Measurements from ENCODE around the gene CDH4.

CDH4 gene

DNA sequence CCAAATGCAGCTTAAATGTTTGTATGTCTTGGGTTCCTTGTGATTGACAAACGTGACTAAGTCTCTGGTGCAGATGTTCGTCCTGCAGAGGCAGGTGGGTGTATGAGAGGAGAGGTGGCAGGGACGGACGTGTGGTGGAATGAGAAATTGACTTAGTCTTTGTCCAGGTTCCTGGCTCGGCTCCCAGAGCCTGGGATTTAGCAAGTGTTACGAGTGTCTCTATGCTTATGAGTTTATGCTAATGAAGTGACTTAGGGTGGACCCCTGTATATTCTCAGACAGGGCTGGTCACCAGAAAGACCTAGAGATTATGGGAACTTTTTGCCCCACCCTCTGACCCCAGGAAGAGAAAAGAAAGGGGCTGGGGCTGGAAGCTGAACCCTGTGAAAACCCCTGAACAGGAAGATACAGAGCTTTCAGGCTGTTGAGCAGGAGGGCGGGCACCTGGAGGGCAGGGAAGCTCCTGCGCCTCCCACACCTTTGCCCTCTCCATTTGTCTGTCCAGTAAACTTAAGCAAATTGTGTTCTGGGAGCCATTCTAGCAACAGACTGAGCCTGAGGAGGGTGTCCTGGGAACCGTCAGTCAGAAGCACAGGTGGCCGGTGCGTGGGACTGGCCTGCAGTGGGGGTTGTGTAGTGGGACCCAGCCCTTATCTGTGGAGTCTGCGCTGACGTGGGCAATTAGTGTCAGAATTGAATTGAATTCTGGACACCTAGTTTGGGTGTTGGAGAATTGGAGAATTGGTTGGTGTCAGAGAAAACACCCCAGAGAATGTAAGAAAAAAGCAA lies 362.1 kb downstream of the CDH4 start:
- DNase-seq (ENCODE audit: extremely low read depth in 1 of 2, low read depth in 1 of 2): no peak

DNA sequence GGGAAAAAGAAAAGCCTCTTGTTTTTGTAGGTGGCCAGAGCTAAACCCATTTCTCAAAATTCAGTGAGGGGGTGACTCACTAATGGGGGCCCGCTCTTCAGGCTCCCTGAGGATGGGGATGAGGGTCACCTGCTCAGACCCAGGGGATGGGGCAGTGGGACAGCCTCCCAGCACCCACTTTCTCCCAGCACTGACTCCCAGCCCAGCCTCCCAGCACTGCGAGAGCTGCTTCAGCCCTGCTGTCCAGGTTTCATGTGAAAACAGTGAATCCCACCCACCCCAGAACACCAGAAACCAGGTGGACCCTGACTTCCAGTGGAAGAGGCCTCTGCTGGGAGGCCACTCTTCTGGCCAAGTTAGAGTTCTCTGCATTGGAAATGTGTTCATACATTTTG lies 362.6 kb downstream of the CDH4 start:
- DNase-seq (ENCODE audit: extremely low read depth in 1 of 2, low read depth in 1 of 2): no peak

DNA sequence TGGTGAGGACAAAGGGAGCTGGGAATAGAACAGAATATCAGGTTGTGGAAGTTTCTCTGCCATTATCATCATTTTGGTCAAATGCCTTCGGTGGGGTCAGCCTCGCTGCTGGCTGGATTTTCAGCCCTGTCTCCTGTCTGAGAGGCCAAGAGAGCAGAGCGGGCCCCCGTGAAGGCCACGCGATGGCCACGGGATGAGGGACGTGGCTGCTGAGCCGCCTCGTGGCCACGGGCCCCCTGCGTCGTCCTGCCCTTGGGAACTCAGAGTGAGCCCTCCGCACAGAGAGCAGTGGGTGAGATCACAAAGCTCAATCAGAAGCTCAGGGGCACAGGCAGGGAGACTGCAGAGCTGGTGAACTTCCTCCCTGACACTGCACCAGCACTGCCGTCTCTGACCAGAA lies 363.7 kb downstream of the CDH4 start:
- DNase-seq (ENCODE audit: extremely low read depth in 1 of 2, low read depth in 1 of 2): no peak

DNA sequence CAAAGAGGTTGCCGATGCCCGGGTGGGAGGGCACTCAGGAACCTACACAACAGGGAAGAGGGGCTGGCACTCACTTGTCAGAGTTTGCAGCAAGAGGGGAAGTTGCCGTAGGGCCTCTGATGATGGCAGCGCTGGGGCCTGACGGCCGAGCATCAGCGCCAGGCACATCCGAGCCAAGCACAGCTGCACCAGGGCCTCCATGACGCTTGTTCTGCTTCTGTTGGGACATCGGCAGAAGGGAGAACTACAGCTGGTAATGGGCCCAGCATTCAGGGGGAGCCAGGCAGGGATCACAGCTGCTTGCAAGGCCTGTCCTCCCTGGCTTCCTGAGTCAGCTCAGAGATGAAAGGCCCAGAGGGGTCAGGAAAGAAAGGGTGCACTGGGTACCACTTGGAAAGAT lies 367.7 kb downstream of the CDH4 start:
- no peak for DNase-seq (ENCODE audit: extremely low read depth in 1 of 2, low read depth in 1 of 2)

DNA sequence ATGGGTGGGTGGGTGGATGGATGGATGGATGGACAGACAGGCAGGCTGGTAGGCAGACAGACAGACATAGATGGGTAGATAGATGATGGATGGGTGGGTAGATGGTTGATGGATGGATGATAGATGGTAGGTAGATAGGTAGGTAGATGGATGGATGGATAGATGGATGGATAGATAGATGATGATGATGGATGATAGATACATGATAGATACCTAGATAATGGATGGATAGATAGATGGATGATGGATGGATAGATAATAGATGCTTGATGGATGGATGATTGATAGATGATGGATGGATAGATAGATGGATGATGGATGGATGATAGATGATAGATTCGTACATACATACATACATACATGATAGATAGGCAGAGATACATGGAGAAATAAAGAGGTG lies 368.1 kb downstream of the CDH4 start:
- no peak for DNase-seq (ENCODE audit: extremely low read depth in 1 of 2, low read depth in 1 of 2)

DNA sequence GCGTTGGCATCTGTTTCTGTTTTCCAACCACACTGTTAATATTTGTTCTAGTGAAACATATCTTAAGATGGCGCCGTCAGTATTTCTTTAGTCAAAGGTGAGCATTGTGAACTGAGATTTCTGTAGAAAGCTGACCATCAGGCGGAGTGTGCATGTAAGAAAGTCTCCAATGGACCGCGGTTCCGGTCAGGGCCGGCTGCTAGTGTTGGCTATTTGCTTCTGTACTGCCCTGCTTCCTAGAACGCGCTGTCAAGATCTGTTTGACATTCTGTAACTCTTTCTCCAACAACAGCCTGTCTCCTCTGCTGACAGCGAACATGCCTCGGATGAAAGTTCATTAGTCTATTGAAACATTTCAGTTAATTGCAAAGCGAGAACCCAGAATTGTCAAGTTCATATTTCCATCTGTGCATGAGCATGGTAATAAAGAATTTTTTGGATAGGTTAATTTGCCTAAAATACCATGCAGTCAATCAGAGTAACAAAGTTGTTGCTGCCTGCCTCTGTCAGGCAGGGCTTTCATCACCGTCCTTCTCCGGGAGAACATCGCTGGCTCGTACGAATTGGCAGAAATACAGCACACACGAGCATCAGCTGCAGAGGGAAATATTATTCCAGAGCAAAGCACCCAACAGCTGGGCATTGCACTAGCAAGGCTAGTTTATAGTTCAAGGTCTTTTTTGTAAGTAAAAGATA lies 369.1 kb downstream of the CDH4 start:
- no peak for DNase-seq (ENCODE audit: extremely low read depth in 1 of 2, low read depth in 1 of 2)

DNA sequence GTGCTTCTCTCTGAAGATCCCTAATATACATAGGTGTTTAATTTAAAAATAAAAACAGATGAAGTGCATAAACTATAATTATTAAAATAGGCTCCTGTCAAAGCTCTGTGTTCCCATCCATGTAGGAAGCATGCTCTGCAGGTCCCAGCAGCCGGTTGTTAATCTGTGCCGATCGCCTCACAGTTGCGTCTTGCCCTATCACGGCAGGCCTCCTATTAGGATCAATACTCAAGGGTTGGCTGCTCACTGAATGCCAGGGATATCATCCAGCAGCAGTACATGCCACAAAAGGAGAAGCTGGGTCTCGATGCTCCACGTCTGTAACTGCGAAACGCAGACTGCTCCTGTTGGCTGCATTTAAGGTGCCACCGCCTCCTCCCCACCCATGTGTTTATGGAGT lies 369.8 kb downstream of the CDH4 start:
- DNase-seq (ENCODE audit: extremely low read depth in 1 of 2, low read depth in 1 of 2): no peak

DNA sequence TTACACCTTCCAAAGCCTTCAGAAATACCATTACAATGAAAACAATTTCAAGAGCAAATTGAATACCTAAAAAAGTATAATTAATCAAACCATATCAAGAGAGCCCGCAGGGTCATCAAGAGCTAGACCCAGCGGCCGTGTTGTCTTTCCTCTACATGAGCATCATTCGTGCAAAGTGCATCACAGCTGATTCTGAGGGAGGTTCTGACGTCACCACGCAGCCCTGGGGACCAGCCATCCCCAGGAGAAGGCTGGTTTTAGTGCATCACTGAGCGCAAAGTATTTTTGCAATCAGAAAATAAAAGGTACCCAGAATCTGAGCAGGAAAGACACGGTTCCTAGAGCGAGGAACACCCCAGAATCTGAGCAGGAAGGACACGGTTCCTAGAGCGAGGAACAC lies 371.4 kb downstream of the CDH4 start:
- DNase-seq (ENCODE audit: extremely low read depth in 1 of 2, low read depth in 1 of 2): no peak

DNA sequence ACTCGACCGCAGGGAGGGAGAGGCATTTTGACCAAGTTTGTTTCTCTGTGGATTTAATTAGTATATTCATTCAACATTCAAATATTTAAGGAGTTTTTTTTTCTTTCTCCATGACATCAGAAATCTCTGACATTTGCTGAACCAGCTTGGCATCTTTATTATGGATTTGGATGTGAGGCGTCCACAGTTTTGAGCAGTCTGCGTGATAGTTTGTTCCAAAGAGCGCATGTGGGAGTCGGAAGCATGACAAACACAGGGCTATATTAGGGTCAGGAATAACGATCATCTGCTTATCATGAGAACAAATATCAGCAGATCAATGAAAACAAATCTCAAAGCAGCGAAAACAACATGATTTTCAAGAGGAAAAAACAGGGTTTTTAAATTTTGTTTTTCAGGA lies 373.2 kb downstream of the CDH4 start:
- DNase-seq (ENCODE audit: extremely low read depth in 1 of 2, low read depth in 1 of 2): no peak

DNA sequence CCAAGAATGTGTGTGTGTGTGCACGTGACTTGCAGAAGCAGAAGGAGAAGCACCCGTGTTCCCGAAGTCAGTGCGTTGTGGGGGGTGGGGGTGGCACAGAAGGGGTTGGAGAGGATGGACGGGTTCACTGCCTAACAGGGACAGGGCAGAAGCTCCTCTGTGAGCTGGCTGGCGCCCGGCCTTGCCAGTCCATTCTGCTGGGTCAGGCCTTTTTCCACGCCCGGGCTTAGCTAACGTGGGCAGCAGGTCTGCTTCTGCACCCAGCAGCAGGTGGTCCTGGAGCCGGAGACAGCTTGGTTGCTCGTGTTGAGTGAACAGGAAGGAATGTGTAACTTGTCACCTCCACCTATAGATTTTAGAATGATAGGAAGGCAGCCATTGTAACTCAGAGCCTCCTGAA lies 374.4 kb downstream of the CDH4 start:
- DNase-seq (ENCODE audit: extremely low read depth in 1 of 2, low read depth in 1 of 2): no peak

DNA sequence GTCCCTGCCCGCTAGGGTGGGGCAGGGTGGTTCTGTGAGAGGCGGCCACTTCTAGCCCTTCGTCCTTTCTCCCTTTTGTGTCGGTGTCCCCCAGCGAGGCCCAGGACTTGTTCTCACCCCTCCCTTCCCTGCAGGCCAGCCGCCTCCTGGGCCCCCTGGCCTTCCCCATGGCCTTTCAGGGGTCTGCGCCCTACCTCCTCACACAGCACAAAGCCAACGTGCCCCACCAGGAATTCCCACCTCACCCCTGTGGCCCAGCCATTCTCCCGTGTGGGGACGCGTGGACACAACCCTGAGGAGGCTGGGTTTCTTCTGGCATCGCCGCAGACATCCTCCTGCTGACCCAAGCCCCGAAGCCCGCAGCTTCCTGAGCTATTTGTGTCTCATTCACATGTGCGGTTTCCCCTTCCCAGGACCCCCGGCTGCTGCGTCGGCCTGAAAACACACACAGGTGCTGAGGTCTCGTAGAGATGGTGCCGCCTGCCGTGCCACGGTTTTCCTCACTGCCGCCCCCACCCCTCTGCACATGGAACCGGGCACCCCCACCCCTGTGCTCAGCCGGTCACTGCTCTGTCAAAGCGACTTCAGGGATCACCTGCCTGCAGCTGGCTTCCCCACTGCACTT lies 375.8 kb downstream of the CDH4 start:
- DNase-seq (ENCODE audit: extremely low read depth in 1 of 2, low read depth in 1 of 2): no peak

DNA sequence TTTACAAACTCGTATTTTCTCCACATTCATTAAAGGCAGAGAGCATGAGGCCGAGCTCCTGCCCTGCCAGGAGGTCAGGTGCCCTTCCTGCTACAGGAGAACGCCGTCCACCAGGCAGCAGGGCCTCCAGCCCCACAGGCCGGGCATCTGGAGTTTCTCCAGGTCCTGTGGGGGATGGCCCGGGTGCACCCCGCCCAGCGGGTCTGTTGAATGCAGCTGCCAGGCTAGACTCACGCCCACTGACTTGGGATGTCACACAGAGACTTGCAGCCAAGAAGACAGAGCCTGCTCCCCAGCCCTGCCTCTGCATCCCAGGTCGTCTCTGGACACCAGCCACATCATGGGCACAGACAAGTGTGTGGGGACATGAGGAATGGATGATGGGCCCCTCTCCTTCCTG lies 376.4 kb downstream of the CDH4 start:
- no peak for DNase-seq (ENCODE audit: extremely low read depth in 1 of 2, low read depth in 1 of 2)

DNA sequence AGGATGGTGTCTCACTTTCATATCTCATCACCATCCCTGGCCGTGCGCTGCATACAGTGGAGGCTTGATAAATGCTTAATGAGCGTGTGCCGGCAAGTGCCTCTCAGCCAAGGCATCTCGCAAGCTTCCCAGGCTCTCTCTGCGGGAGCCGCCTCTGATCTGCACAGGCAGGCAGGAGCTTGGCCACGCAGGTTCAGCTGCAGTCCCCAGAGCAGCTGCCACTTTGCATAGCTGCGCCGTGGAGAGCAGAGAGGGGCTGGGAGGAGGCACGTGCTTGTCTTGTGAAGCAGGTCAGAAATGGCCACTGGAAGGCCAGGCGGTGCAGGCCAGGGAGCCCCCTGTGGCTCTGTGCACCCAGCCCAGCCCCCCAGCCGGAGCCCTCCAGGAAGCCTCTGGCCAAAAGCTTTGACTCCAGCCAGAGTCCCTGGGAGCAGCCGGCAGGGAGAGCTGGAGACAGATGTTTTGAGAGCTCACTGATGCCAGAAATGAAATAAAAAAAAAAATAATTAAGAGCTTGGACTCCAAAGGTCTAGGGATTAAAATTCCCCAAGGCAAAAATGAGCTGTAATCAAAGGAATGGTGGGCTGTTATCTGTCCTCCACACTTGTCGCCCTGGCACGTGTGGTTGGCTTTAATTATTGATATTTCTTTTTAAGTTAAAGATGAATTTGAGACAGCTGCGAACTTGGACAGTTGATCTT lies 377.0 kb downstream of the CDH4 start:
- no peak for DNase-seq (ENCODE audit: extremely low read depth in 1 of 2, low read depth in 1 of 2)

DNA sequence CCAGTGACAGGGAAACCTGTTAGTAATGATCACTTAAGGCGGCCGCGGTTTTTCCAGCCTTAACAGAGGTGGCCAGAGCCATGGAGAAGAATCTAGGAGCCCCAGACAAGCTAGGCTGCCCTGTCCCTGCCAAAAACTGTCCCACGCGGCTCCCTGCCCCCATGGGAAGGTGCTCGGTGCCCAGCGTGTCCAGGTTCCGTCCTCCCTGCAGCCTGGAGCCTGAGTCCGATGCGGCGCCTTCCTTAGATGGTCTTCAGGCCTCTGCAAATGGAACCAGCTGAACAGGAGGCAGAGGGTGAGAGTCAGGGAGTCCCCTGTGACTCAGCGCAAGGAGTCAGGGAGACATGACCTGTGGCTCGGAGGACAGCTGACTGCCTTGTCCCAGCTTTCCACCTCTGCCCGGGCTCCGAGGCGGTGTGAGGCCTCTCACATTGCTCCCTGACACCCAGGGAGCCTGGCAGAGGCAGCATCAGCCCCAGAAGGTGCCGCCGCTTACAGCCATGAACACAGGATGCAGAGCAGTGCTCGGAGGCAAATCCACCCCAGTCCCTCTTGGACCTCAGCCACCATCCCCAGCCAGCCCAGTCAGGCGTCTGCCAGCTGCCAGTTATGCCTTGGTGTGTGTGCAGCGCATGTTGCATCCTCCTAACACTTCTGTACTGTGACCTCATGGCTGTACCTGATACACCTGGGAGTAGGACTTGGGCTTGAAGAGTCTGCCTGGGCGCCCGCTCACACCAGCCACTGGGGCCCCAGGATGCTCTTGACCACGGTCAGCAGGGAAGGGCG lies 377.7 kb downstream of the CDH4 start:
- no peak for DNase-seq (ENCODE audit: extremely low read depth in 1 of 2, low read depth in 1 of 2)

DNA sequence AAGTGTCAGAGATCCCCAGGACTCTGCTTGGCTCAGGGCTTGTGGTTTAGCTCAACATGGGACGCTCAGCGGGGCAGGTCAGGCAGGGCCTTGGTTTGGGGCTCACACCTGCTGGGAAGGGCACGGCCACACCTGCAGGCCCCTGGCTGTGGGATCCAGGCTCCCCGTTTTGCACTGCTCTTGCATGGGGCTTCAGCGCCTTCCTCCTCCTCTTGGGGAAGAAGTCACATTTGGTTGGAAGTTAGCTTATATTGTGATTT lies 378.3 kb downstream of the CDH4 start:
- no peak for DNase-seq (ENCODE audit: extremely low read depth in 1 of 2, low read depth in 1 of 2)

DNA sequence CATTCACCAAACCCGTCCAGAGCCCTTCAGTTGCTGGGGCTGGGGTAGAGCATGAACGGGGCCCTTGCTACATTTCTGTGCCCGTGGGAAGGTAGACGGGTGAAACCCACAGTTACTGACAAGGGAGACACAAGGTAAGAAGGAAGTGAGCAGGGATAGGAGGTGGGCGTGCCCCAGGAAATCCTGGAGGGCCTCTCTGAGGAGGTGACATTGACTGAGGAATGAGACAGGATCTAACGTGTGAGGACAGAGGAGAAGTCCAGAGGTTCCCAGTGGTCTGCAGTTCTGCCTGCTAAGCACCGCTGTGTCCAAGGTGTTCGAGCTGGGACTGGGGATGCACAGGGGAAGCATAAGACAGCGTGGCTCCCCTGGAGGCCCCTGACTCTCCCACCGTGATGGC lies 378.8 kb downstream of the CDH4 start:
- DNase-seq (ENCODE audit: extremely low read depth in 1 of 2, low read depth in 1 of 2): no peak

DNA sequence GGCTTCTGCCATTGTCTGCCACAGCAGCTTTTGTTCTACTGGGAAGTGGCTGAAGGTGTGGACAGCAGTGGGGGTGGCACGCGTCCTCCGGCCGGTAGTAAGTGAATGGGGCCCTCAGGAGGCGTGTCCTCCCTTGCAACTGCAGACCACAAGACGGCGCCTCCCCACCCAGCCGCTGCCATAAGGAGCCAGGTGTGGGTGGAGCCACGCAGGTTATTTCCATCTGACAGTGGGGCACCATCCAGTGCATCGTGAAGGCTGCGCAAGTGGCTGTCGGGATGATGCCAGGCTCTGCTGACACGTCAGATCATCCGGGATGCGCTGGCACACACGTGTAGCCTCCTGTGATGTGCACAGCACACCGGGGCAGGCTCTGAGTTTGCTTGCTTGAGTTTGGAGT lies 379.7 kb downstream of the CDH4 start:
- no peak for DNase-seq (ENCODE audit: extremely low read depth in 1 of 2, low read depth in 1 of 2)

DNA sequence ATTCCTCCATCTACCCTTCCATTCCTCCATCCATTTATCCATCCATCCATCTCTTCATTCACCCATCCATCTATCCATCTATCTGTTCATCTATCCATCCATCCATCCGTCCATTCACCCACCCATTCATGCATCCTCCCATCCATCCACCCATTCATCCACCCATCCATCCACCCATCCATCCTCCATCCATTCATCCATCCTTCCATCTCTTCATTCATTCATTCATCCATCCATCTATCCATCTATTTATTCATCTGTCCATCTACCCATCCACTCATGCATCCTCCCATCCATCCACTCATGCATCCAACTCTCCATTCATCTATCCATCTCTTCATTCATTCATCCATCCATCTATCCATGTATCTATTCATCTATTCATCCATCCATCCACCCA lies 380.9 kb downstream of the CDH4 start:
- DNase-seq (ENCODE audit: extremely low read depth in 1 of 2, low read depth in 1 of 2): no peak

DNA sequence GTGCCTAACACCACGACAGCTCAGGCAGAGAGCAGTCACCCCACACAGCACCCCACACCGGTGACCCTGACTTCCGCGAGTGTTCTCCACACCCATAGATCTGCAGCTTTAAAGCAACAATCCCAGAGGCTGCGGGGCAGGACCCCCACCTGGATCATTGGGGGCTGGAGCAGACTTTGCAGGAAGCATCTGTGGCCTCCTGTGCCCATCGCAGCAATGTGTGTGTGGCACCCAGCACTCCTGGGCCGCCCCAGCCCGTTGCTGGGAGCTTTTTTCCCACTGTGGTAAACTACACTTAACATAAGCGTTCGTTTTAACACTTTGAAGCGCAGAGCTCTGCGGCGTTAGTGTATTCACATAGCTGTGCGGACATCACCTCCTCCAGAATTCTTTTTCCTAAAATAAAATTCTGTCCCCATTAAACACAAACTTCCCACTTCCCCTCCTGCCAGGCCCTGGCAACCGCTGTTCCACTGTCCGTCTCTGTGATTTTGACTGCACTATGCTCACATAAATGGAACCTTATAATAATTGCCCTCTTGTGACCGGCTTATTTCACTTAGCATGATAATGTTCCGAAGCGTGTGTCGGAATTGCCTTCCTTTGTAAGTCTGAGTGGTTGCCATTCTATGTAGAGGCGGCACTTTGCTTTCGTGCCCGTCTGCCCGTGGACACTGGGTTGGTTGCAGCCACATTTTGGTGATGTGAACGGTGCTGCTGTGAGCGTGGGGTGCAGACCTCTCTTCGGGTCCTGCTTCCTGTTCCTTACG lies 382.5 kb downstream of the CDH4 start:
- DNase-seq (ENCODE audit: extremely low read depth in 1 of 2, low read depth in 1 of 2): no peak

DNA sequence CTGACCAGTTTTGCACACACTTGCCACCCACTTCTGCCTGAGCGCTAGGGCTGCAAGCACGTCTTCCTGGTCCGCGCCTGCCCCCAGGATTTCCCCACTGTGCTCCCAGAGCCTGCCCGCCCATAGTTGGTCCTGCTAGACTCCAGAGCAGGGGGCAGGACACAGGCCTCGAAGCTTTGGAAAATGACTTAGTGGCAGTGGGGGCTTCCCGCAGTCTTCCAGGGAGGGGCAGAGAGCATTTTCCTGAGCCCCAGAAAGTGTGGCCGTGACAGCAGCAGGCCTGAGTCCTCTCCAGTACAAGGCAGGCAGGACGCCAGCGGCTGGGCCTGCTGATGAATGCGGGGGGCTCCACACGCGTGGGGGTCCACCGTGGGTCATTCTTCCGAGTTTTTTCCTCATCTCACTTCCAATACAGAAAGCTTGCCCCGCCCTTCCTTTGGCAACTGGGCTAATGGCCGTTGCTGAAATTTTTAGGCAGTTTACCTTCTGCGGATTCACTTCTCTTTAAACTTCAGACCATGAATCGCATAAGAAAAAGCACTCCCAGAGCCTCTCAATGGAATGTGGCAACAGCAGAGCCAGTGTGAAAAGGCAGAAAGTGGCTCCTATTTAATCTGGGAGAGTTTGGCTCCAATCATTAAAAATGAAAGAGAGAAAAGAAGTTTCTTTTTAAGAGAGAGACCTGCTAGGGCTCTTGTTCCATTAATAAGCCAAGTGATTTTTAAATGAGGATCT lies 383.8 kb downstream of the CDH4 start:
- DNase-seq (ENCODE audit: extremely low read depth in 1 of 2, low read depth in 1 of 2): no peak

All from activated CD8-positive, alpha-beta memory T cell treated with anti-CD3 and anti-CD28 coated beads for 1 hour (primary cell).